ENCODE data around the gene CRYM.
"Not testable (repeated sequence)": the region's sequence is repeated elsewhere in the genome, so short reads cannot be mapped to it uniquely, and the experiment has no call there.

CRYM gene

DNA sequence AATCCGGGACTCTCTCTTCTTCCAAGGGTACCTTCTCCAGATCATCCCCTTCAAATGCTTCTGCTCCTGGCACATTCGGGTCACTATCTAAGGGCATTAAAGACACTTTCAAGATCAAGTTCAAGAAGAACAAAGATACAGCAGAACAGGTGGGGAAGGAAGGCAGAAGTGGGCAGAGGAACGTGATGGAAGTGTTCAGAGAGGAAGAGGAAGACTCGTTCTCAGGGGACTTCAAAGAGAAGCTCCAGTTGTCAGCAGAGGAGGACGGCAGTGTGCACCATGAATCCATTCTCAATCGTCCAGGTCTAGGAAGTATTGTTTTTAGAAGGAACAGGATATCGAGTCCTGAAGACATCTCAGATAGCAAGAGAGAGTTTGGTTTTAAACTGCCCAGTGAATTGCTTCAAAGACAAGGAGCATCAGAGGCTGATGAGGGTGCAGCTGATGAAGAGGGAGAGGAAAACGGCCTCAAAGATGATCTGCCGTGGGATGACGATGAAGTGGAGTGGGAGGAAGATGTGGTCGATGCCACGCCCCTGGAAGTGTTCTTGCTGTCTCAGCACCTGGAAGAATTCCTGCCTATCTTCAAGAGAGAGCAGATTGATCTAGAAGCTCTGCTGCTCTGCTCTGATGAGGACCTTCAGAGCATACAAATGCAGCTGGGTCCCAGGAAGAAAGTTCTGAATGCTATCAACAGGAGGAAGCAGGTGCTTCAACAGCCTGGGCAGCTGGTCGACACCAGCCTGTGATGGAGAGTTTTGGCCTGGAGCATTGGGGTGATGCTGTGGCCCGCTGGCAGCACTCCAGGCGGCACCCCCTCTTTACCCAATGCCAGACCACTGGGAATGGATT, 27.8 kb downstream of the CRYM start:
- FAIRE-seq = no peak

DNA sequence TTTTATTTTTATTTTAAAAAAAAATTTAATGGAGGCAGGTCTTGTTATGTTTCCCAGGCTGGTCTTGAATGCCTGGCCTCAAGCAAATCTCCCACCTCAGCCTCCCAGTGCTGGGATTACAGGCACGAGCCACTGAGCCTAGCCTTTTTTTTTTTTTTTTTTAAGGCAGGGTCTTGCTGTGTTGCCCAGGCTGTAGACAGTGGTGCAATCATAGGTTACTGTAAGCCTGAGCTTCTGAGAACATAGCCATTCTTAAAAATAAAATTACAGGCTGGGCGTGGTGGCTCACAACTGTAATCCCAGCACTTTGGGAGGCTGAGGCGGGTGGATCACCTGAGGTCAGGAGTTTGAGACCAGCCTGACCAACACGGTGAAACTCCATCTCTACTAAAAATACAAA, 29.9 kb downstream of the CRYM start:
- not testable (repeated sequence) for DNase-seq (ENCODE audit: low spot score); FAIRE-seq

More for the DNA sequence above, 27.8 kb downstream of the CRYM start:
- DNase-seq (ENCODE audit: low spot score) = no peak

DNA sequence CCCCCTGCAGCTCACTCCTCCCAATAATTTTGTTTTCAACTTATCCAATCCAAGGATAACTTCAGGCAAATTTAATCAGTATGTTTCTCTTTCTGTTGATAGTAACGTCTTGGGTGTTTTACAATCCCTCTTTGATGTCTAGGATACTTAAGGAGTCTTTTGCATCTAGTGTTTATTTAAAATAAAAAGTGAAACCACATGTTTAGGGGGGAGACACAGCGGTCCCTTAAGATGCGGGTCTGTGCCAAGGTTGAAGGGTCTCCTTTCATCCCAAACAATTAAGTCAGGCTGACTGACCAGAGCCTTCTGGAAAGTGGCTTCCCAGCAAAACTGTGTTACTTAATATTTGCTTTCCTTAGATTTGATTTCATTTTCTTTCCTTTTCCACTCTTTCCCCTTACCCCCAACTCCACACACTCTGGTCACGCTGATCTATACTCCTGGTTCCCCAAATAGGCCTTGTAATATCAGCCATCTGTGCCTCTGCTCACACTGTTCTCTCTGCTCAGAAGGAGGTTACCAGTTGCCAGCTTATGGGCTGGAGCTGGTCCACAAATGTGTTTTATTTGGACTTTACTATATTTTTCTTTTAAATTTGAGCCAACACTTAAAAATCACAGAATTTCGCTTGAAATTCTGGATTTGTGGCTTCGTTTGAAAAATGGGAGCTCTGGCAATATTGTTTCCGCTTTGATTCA, 33.4 kb downstream of the CRYM start:
- DNase-seq (ENCODE audit: low spot score) (no peak), FAIRE-seq (no peak)

DNA sequence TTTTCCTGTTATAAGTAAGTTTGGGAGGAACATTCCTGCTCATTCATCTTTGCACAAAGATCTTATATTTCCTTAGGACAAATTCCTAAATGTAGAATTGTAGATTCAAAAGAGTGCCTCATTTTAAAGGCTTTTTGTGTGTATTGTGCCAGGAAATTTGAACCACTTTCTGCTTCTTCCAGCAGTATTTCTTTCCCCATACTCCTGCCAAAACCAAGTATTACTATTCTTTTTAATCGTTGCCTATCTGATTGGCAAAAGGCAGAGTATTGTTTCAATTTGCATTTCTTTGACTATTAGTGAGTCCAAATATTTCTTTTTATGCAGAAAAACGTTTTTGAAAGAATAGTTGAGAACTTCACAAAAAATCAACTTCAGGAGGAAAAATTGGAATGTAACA, 35.3 kb downstream of the CRYM start:
- FAIRE-seq = no peak
- no peak for DNase-seq (ENCODE audit: low spot score)

DNA sequence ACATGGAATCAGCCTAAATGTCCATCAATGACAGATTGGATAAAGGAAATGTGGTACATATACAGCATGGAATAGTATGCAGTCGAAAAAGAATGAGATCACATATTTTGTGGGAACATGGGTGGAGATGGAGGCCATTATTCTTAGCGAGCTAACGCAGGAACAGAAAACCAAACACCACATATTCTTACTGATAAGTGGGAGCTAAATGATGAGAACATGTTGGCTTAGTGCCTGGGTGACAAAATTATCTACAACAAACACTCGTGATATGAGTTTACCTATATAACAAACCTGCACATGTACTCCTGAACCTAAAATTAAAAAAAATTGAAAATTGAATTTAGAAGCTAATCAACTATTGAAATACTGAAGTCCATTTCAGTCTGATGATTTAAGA, 38.4 kb downstream of the CRYM start:
- FAIRE-seq (no peak), DNase-seq (ENCODE audit: low spot score) (no peak)

DNA sequence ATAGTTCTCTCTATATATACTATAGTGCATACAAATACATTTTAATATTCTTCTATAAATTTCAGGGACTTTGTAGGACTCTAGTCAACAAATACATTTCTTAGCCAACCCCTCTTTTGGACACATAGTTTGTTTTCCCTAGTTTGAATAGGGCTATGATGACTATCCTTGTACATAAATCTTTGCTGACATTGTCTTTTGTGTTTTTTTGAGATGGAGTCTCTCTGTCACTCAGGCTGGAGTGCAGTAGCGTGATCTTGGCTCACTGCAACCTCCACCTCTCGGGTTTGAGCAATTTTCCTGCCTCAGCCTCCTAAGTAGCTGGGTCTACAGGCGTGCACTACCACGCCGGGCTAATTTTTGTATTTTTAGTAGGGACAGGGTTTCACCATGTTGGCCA, 41.3 kb downstream of the CRYM start:
- DNase-seq (ENCODE audit: low spot score) (no peak), FAIRE-seq (no peak)

DNA sequence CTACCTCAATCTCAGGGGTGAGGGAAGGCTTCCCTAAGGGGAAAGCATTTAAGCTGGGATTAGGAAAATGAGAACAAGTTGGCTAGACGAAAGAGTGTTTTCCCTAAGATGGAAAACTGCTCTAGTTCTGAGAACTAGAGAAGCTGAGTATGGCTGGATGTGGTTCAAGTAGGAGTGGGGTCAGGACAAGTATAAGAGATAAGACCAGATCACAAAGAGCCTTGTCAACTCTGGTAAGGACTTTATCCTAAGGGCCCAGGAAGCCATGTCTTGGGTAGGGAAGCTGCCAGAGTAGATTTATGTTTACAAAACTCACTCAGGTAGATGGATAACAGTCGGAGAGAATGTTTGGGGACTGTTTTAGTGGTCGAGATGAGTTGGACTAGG, 42.9 kb downstream of the CRYM start:
- FAIRE-seq (no peak), DNase-seq (ENCODE audit: low spot score) (no peak)

DNA sequence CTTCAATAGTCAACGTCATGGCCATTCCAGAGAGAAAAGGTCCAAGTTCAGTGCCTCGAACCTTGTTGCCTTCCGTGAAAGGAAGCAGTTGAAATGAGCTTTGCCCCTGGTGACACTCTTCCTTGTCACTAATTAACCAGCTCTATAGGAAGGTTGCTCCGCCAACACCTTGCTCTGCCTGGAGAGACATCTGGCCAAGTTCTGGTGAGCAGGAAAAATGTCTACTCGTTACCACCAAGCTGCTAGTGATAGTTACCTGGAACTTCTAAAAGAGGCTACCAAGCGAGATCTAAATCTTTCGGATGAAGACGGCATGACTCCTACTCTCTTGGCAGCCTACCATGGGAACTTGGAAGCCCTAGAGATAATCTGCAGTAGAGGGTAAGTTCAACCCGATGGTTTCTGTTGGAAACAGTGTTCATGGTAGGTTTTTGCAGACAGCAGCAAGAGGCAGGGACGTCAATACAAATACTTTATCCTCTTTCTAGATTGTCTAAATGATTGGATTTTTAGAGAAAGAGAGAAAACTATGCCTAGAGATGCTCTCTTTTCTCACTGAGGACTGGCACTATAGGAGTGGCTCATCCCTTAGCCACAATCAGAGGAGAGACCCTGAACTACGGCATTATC, 44.5 kb downstream of the CRYM start, which contains the start of gene ANKS4B:
Gene ANKS4B, plus strand, starts transcription at position 179 of the 630 bp plus-strand sequence. Its CDS starts 39 bp downstream, at position 218.
- DNase-seq (ENCODE audit: low spot score) (no peak), FAIRE-seq (no peak)

DNA sequence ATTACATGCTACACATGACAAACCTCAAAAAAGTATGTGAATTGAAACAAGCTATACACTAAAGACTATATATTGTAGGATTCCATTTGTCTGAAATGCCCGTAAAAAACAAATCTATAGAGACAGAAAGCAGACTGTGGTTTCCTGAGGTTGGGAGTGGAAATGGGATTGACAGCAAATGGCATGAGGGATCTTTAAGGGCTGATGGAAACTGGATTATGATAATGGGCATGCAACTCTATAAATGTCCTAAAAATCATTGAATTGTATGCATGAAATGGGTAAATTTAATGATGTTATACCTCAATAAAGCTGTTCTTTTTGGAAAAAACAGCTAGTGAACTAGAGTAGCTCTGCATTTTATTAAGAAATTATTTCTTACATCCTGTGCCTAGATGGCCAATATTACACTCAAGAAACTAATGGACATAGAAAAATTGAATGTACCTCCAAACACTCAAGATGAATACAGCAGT, 45.0 kb downstream of the CRYM start:
- FAIRE-seq = no peak
- no peak for DNase-seq (ENCODE audit: low spot score)

DNA sequence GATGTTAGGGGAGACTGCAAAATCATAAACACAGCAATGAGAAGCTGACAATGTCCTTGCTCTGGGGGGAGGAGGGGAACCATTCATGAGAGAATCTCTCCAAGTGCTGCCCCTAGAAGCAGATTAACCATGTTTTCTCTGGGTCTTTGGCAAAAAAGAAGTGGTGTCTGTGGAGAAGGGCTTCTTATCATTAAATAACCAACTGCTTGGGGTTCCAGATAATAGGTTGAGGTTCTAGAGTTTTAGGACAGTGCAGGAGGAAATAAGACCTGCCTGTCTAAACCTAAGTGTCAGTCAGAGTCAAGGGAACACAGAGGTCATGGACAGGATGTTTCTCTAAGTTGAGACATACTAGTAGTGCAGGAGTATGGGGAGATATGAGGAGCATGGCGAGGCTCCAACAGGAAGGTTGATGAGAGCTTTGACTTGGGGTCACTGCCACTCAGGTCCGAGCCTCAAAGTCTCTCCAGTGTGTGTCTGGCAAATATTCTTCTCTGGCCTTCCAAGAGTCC, 49.7 kb downstream of the CRYM start:
- FAIRE-seq (no peak), DNase-seq (ENCODE audit: low spot score) (no peak)

DNA sequence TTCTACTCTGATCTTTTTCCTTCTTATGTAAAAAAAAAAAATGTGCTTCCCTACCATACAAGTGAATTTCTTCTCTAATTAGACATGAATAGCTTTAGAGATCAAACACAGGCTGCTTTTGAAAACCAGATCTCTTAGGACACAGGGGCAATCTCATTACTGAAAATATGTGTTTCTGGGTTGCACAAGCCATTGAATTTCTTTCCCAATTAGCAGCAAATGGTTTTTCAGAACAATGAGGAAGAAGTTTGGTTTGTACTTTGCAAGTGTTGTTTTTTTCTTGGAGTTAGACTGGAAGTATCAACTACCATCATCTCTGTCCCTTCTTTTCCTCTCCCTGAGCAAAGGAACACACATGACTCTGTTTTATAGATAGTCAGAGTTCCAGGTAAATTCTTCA, 50.2 kb downstream of the CRYM start:
- no peak for FAIRE-seq

DNA sequence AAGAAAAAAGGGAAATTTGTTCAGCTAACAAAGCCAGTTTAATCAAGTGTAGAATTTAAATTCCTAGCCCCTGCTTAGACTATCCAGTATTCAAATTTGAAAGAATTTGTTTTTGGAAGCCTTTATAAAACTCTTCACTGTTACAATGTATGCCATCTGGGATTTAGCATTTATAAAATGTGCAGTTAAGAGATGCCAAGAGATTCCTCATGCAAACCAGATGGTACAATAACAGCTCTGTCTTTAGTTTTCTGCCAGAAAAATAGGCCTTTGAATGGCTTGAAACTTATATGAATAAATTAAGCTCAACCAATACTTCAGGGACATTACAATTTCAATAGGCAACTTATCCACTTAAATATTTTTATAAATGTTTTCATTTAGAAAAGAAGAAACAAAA, 51.3 kb downstream of the CRYM start:
- no peak for DNase-seq (ENCODE audit: low spot score)
- FAIRE-seq = no peak

More for the DNA sequence above, 50.2 kb downstream of the CRYM start:
- no peak for DNase-seq (ENCODE audit: low spot score)

DNA sequence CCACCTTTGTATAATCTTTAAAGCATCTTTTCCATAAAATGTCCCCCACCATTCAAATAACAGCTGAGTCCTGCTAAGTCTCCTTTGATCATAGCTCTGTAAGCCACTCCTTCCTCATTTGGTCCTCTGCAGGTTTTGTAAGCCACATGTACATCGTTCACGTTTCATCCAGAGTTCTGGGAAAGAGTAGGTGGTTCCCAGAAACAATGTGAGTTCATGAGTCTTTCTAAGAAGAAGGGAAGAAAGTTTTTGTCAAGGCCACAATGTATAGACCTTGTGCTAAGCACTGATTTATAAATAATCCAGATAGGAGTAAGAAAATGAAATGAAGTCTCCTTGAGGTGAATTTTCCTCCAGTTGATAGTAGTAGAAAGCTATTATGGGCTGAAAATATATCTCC, 53.3 kb downstream of the CRYM start:
- no peak for FAIRE-seq
- no peak for DNase-seq (ENCODE audit: low spot score)

DNA sequence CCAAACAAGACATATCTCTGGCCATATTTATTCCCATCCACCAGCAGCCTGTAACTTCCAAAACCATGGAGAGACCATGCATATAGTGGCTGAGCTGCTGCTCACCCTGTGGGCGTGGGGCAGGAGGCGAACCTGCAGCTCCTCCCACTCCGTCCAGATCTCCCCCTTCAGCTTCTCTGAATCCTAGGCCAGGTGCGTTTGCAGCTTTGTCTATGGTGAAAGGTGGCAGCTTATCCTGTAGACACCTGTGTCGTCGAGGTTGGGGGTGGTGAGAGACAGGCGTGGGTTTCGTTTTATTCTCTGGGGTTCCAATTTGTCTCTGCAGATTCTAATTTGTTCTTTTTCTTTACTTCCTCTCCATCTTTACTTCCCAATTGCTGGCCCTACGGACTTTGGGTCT, 54.3 kb downstream of the CRYM start:
- no peak for FAIRE-seq

DNA sequence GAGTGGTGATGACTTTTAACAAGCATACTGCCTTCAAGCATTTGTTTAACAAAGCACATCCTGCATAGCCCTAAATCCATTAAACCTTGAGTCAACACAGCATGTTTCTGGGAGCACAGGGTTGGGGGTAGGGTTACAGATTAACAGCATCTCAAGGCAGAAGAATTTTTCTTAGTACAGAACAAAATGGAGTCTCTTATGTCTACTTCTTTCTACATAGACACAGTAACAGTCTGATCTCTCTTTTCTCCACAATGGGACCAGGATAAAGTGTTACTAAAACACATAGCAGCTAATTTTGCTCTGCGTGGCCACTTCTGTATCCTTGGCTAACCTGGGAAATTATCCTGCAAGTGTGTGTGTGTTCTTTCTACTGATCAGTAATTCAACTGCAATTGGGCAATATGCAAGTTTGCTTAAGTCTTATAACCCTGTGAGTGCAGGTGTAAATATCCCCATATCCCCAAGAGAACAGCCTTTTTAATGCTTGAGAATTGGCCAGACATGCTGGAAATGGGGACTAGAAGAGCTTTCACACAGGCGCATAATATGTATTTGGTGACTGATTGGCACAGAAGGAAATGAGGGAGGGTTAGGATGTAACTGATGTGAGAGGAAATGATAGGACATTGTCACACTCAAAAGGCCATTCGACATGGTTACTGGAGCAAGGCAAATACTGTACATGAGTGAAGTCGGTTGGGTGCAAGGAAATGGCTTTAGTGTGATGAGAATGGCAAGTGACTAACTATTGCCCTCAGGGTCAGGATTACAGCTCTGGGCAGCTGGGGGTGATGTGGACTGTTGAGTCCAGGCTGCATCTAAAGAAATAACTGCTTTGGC, 55.4 kb downstream of the CRYM start:
- peak; percentile 83 for FAIRE-seq
- DNase-seq (ENCODE audit: low spot score) = peak; percentile 76

More for the DNA sequence above, 54.3 kb downstream of the CRYM start:
- DNase-seq (ENCODE audit: low spot score) = no peak

DNA sequence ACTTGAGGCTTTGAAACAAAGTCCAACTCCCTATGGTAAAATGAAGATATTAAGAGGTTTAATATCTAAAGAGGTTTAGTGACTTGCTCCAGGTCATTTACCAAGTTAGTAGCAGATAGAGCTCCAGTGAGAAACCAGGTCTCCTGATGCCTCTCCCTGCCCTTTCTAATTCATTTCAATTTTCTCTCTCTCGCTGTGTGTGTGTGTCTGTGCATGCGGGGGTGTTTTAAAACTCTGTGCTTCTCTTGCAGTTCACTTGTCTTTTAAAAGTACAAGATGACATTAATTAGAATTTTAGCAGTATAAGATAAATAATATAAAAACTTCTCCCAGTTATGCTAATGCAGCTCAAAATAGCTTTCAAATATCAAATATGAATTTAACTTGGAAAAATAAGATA, 58.5 kb downstream of the CRYM start:
- no peak for DNase-seq (ENCODE audit: low spot score)
- no peak for FAIRE-seq

DNA sequence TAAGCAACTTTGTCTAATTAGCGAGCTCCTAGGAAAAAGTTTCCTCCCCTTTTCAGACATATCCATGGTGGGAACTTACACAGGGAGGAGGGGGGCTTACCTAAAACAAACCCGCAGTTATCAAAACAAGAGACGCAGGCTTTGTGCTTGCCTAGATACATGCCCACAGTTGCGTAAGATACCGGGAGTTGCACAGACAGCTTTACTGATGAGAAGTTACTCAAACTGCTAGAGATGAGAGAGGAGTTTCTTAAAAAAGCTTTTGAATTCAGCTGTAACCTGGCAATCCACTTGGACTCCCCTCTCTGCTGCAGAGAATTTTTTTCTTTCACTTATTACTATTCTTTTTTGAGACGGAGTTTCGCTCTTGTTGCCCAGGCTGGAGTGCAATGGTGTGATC, 59.9 kb downstream of the CRYM start:
- no peak for DNase-seq (ENCODE audit: low spot score)

DNA sequence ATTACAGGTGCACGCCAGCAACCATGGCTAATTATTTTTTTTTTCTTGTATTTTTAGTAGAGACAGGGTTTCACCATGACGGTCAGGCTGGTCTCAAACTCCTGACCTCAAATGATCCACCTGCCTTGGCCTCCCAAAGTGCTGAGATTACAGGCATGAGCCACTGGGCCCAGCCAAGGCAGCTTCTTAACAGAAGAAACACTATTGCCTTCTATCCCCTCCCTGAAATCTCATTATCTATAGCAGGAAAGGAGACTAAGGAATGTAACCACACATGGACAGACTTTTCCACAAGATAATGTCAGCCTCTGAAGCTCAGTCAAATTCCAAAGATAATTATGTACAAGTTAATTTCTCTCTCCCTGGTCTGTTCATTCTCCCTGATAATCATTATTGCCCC, 61.0 kb downstream of the CRYM start:
- no peak for FAIRE-seq

More for the DNA sequence above, 59.9 kb downstream of the CRYM start:
- no peak for FAIRE-seq

DNA sequence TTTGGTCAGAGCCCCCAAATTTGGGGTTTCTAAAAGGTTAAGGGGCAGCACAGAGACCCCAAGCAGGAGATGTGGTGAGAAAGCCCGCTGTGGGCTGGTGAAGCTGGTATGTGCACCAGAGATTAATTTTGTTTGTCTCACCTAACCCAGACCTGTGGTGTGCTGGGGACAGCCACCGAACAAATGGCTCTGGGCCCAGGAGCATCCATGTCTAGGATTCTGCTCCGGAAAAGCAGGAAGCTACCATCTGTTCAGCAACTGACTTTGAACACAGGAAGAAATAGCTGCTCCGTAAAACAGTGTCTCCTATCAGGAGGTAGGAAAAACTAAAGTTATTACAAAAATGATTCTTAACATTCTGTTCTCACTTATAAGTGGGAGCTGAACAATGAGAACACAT, 64.0 kb downstream of the CRYM start:
- FAIRE-seq (no peak), DNase-seq (ENCODE audit: low spot score) (no peak)

More for the DNA sequence above, 61.0 kb downstream of the CRYM start:
- no peak for DNase-seq (ENCODE audit: low spot score)

DNA sequence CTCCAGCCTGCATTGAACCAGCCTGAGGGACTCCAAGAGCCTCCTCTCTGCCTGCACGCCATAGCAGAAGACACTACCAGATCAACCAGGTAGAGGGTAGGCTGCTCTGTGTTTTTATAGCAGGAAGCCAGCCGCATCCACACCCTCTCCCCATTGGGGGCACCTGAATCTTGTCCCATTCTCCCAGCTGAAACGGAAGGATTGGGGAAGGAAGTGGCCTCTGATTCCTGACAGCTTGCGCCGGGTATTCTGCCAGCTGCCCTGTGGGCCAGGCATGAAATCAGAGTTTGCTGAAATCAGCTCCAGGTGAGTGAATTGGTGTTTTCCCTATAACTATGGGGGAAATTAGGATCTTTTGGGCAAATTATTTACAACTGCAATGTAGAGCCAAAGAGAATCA, 66.6 kb downstream of the CRYM start, which contains the start of gene ZP2:
Gene ZP2, minus strand, starts transcription at position 89 of the 400 bp plus-strand sequence. Its CDS starts 27 bp downstream, at position 62.
- no peak for FAIRE-seq
- DNase-seq (ENCODE audit: low spot score) = no peak

Data from RCC 7860 (cell line).